H9 (cell line): ENCODE measurements around the gene EPS15. TPM values are rescaled to one million over a fixed set of nuclear protein-coding genes. Genes with fewer than 3 reads are reported as not detected.

Experiments
- DNase-seq: peaks from one replicate; pipeline ENCODE4 v3.0.0-alpha.2; 2017
- H2AFZ ChIP-seq: one replicate; pipeline ENCODE4 v1.6.1; 2013; ENCODE audit warnings: mild to moderate bottlenecking, low read length, control low read depth, moderate library complexity
- H2AK5ac ChIP-seq: 2 replicates; pipeline ENCODE4 v1.6.1; 2013; ENCODE audit warnings: low read length, control low read depth, mixed read lengths; ENCODE audit not compliant: insufficient read length
- H2BK120ac ChIP-seq: one replicate; pipeline ENCODE4 v1.6.1; 2013; ENCODE audit warnings: low read depth, mild to moderate bottlenecking, low read length, control low read depth, inconsistent platforms; ENCODE audit not compliant: poor library complexity, severe bottlenecking
- H2BK12ac ChIP-seq: 2 replicates; pipeline ENCODE4 v1.6.1; 2013; ENCODE audit warnings: low read length, control low read depth, mixed read lengths, low read depth; ENCODE audit not compliant: insufficient read length
- H2BK15ac ChIP-seq: 2 replicates; pipeline ENCODE4 v1.6.1; 2013; ENCODE audit warnings: low read depth, low read length, control low read depth
- H2BK20ac ChIP-seq: one replicate; pipeline ENCODE4 v1.6.1; 2013; ENCODE audit warnings: low read depth, mild to moderate bottlenecking, low read length, control low read depth, inconsistent platforms; ENCODE audit not compliant: poor library complexity, severe bottlenecking
- H2BK5ac ChIP-seq: 2 replicates; pipeline ENCODE4 v1.6.1; 2013; ENCODE audit warnings: low read length, control low read depth, mixed read lengths; ENCODE audit not compliant: insufficient read length
- H3K14ac ChIP-seq: 2 replicates; pipeline ENCODE4 v1.6.1; 2013; ENCODE audit warnings: low read length, control low read depth; ENCODE audit not compliant: insufficient read depth
- H3K18ac ChIP-seq: 2 replicates; pipeline ENCODE4 v1.6.1; 2013; ENCODE audit warnings: low read depth, mild to moderate bottlenecking, mixed read lengths, low read length, control low read depth; ENCODE audit not compliant: insufficient read length
- H3K23ac ChIP-seq: 2 replicates; pipeline ENCODE4 v1.6.1; 2013; ENCODE audit warnings: low read length, control low read depth, mixed read lengths, low read depth; ENCODE audit not compliant: insufficient read length
- H3K23me2 ChIP-seq: 2 replicates; pipeline ENCODE4 v1.6.1; 2013; ENCODE audit warnings: low read depth, mild to moderate bottlenecking, mixed read lengths, low read length, control low read depth; ENCODE audit not compliant: insufficient read length, poor library complexity, severe bottlenecking
- H3K27ac ChIP-seq: 2 replicates; pipeline ENCODE4 v1.5.1; 2013; ENCODE audit warnings: low read length, control low read depth, mixed read lengths, low read depth; ENCODE audit not compliant: insufficient read length
- H3K27me3 ChIP-seq: 2 replicates; pipeline ENCODE4 v1.6.1; 2013; ENCODE audit warnings: low read length, control low read depth, inconsistent platforms; ENCODE audit not compliant: insufficient read depth
- H3K4ac ChIP-seq: 2 replicates; pipeline ENCODE4 v1.6.1; 2013; ENCODE audit warnings: low read depth, mild to moderate bottlenecking, control low read depth, inconsistent platforms, low read length, moderate library complexity
- H3K4me1 ChIP-seq: 2 replicates; pipeline ENCODE4 v1.6.1; 2013; ENCODE audit warnings: low read length, control low read depth, inconsistent platforms; ENCODE audit not compliant: insufficient read depth
- H3K4me2 ChIP-seq: 2 replicates; pipeline ENCODE4 v1.6.1; 2013; ENCODE audit warnings: low read length, control low read depth, mixed read lengths; ENCODE audit not compliant: insufficient read length, insufficient read depth
- H3K56ac ChIP-seq: 2 replicates; pipeline ENCODE4 v1.6.1; 2013; ENCODE audit warnings: low read depth, mild to moderate bottlenecking, mixed read lengths, low read length, control low read depth; ENCODE audit not compliant: insufficient read length
- H3K79me1 ChIP-seq: 2 replicates; pipeline ENCODE4 v1.6.1; 2013; ENCODE audit warnings: low read depth, mild to moderate bottlenecking, moderate library complexity, low read length, control low read depth, inconsistent platforms; ENCODE audit not compliant: insufficient read depth, poor library complexity, severe bottlenecking
- H3K79me2 ChIP-seq: 2 replicates; pipeline ENCODE4 v1.6.1; 2013; ENCODE audit warnings: low read length, control low read depth, inconsistent platforms; ENCODE audit not compliant: insufficient read depth
- H3K9ac ChIP-seq: 2 replicates; pipeline ENCODE4 v1.6.1; 2013; ENCODE audit warnings: low read length, control low read depth, mixed read lengths; ENCODE audit not compliant: insufficient read length; ENCODE audit errors: extremely low read depth
- H3K9me3 ChIP-seq: one replicate; pipeline ENCODE4 v1.6.1; 2013; ENCODE audit warnings: low read depth, low read length, inconsistent platforms; ENCODE audit not compliant: control insufficient read depth
- H3T11ph ChIP-seq: one replicate; pipeline ENCODE4 v1.6.1; 2013; ENCODE audit warnings: mild to moderate bottlenecking, low read length, control low read depth, inconsistent platforms
- H4K20me1 ChIP-seq: one replicate; pipeline ENCODE4 v1.6.1; 2013; ENCODE audit not compliant: control insufficient read depth, insufficient read length, insufficient read depth
- H4K5ac ChIP-seq: 2 replicates; pipeline ENCODE4 v1.6.1; 2013; ENCODE audit warnings: low read depth, mild to moderate bottlenecking, mixed read lengths, low read length, control low read depth; ENCODE audit not compliant: insufficient read length
- H4K8ac ChIP-seq: replicated peaks from 2 replicates; pipeline ENCODE4 v1.6.1; 2013; ENCODE audit warnings: low read length, control low read depth, mixed read lengths, low read depth; ENCODE audit not compliant: insufficient read length
- H4K91ac ChIP-seq: 2 replicates; pipeline ENCODE4 v1.6.1; 2013; ENCODE audit warnings: low read depth, mild to moderate bottlenecking, moderate library complexity, mixed read lengths, low read length, control low read depth; ENCODE audit not compliant: insufficient read length
- H3K27ac Mint-ChIP-seq, 3 experiments: 2 replicates in 2 of 3; 3 replicates in 1 of 3; pipeline ENCODE4 v1.8.0; 2020 to 2021; ENCODE audit warnings: mixed read lengths in 3 of 3, mild to moderate bottlenecking in 1 of 3, moderate library complexity in 1 of 3
- H3K27me3 Mint-ChIP-seq: 2 replicates; pipeline ENCODE4 v1.8.0; 2021; ENCODE audit warnings: low read depth, mild to moderate bottlenecking, moderate library complexity, mixed read lengths
- H3K36me3 Mint-ChIP-seq, 3 experiments: 2 replicates in 2 of 3; 3 replicates in 1 of 3; pipeline ENCODE4 v1.8.0; 2020 to 2021; ENCODE audit warnings: low read depth in 3 of 3, mixed read lengths in 3 of 3; ENCODE audit not compliant: insufficient read depth in 1 of 3
- H3K4me1 Mint-ChIP-seq, 2 experiments: 2 replicates each; pipeline ENCODE4 v1.8.0; 2020; ENCODE audit warnings: mixed read lengths in 2 of 2
- H3K4me3 Mint-ChIP-seq, 2 experiments: 2 replicates in 1 of 2; 3 replicates in 1 of 2; pipeline ENCODE4 v1.8.0; 2020 to 2021; ENCODE audit warnings: mild to moderate bottlenecking in 2 of 2, mixed read lengths in 2 of 2, moderate library complexity in 1 of 2
- H3K9me3 Mint-ChIP-seq, 2 experiments: 2 replicates in 1 of 2; 3 replicates in 1 of 2; pipeline ENCODE4 v1.8.0; 2020; ENCODE audit warnings: mild to moderate bottlenecking in 2 of 2, mixed read lengths in 2 of 2, moderate library complexity in 1 of 2
- WGBS: extraction: QIAGEN DNeasy Blood & Tissue Kit; methylation state at CpG from one replicate; pipeline ENCODE4 v1.1.7; 2013; ENCODE audit warnings: missing lambda C conversion rate, low lambda C conversion rate, mixed read lengths; ENCODE audit not compliant: insufficient read length; ENCODE audit errors: extremely low coverage; 5-methylcytosine and 5-hydroxymethylcytosine counted together
- total RNA-seq: library from RNA; stranded (reverse); gene quantifications from 2 replicates; pipeline ENCODE4 v1.2.1, GENCODE V29; 2021
- TF ChIP-seq, protein P1 (sequence below): fragments of 200-600 bp; sonication (generic); conservative IDR thresholded peaks from 3 replicates; pipeline ENCODE4 v1.8.0; 2021; ENCODE audit warnings: antibody characterized with exemption, mild to moderate bottlenecking

Gene EPS15
- total RNA-seq, 1 experiment from 2014 or later, result 44.1 TPM

DNA sequence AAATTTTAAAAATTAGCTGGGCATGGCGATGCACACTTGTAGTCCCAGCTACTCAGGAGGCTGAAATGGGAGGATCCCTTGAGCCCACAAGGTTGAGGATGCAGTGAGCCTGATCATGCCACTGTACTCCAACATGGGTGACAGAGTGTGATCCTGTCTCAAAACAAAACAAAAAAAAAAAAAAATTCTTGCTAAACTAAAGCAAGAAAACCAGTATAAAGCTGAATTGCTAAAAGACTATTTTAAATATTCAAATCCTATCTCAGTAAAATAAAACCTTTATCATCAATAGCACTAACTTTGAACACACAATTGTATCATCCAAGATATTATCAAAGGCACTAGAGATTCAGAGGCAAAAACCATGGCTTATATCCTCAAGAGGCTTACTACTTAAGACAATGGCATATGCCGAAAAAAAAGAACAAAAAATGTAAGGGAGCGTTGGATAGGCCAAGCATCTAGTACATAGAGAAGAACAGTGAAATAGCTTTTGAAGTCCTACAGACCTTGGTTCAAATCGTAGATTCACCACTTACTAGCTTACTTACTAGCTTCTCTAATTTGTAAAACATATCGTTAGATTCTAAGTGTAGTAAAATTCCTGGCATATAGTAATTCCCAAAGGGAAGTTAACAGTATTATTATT, 3.6 kb downstream of the EPS15 start:
- Histone ChIP-seq H3K9ac (no peak overlapping the region), H3K56ac (no peak overlapping the region), H2BK12ac (no peak overlapping the region), H3K23ac (no peak overlapping the region), H2AFZ (no peak overlapping the region), H4K8ac (no peak overlapping the region), H3K4me2 (no peak overlapping the region), H3K79me2 (no peaks in the 10 kb centered on the region; the same call in 1 of the 2 replicates), H2BK20ac (no peak overlapping the region), H3K23me2 (peaks cover 8% of the 10 kb centered on the region), H4K20me1 (no peaks in the 10 kb centered on the region), H2BK15ac (no peak overlapping the region), H3K4ac (no peak overlapping the region), H2BK5ac (no peak overlapping the region), H4K5ac (no peak overlapping the region), H3K14ac (no peak overlapping the region), H4K91ac (no peak overlapping the region), H2AK5ac (no peak overlapping the region), H3K27ac (no peak overlapping the region), H3T11ph (no peak overlapping the region), H2BK120ac (no peak overlapping the region), H3K18ac (no peak overlapping the region), H3K9me3 (no peaks in the 10 kb centered on the region), H3K79me1 (peaks cover 2% of the 10 kb centered on the region), H3K27me3 (no peaks in the 10 kb centered on the region), H3K4me1 (no peaks in the 10 kb centered on the region)
- no peak for DNase-seq
- Mint-ChIP-seq H3K27me3 (no peaks in the 10 kb centered on the region), H3K27ac (no peak overlapping the region), H3K36me3 (no peaks in the 10 kb centered on the region), H3K4me1 (peaks cover 14 to 16% of the 10 kb centered on the region in 2 experiments), H3K9me3 (no peaks in the 10 kb centered on the region), H3K4me3 (no peak overlapping the region)
- TF ChIP-seq, protein P1, sequence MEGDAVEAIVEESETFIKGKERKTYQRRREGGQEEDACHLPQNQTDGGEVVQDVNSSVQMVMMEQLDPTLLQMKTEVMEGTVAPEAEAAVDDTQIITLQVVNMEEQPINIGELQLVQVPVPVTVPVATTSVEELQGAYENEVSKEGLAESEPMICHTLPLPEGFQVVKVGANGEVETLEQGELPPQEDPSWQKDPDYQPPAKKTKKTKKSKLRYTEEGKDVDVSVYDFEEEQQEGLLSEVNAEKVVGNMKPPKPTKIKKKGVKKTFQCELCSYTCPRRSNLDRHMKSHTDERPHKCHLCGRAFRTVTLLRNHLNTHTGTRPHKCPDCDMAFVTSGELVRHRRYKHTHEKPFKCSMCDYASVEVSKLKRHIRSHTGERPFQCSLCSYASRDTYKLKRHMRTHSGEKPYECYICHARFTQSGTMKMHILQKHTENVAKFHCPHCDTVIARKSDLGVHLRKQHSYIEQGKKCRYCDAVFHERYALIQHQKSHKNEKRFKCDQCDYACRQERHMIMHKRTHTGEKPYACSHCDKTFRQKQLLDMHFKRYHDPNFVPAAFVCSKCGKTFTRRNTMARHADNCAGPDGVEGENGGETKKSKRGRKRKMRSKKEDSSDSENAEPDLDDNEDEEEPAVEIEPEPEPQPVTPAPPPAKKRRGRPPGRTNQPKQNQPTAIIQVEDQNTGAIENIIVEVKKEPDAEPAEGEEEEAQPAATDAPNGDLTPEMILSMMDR, result no peak
- no CpG with 5 or more reads among the region's 5 CpGs for WGBS
